K562 (cell line): ENCODE results near the gene FMNL3. TPM values are rescaled to one million over a fixed set of nuclear protein-coding genes. Genes with fewer than 3 reads are reported as not detected.

Experiments
- ATAC-seq: fragments of 200-7000 bp; cut with Tn5 transposase; 3 replicates; pipeline ENCODE4 v1.9.1; 2020; ENCODE audit warnings: moderate library complexity
- BruUV-seq: library from RNA; stranded (reverse); fragments of 400-500 nt; replicated peaks from 2 replicates; lab custom pipeline; 2021; lab: Mats Ljungman, UMichigan
- CTCF ChIA-PET: fragments of 300-600 bp; formaldehyde crosslinking; extraction: SDS; loops from one replicate; lab custom pipeline; 2021; ENCODE audit warnings: low intra/inter-chr PET ratio; lab: Yijun Ruan, JAX
- POLR2A ChIA-PET: fragments of 300-600, 350-650 bp; sonication (Branson Sonifier 250); formaldehyde crosslinking; extraction: SDS; loops from one replicate; lab custom pipeline; 2021; ENCODE audit warnings: antibody characterized with exemption, inconsistent platforms; lab: Yijun Ruan, JAX
- DNase-seq, 4 experiments: peaks; one replicate each; pipeline versions ENCODE4 v3.0.0 to v3.0.0-alpha.2; 2011 to 2018; ENCODE audit warnings: low spot score in 3 of 4, mixed read lengths in 3 of 4; ENCODE audit errors: extremely low read depth in 1 of 4
- FAIRE-seq: peaks from 2 replicates; lab custom pipeline; 2011; peaks lifted over from hg19 to GRCh38; lab: Jason Lieb, UNC
- H2AFZ ChIP-seq: 2 replicates; pipeline ENCODE4 v1.6.0; 2011; ENCODE audit warnings: low read depth, low read length, control low read depth, inconsistent platforms
- H3K27ac ChIP-seq: fragments of 200-600 bp; 3 replicates; pipeline ENCODE4 v1.8.0; 2011; ENCODE audit warnings: low read depth, mild to moderate bottlenecking, control low read depth, inconsistent platforms, low read length, moderate library complexity, mixed read lengths; ENCODE audit errors: extremely low read depth
- H3K27me3 ChIP-seq, 2 experiments: fragments of 300-600 bp in 1 of 2; 2 replicates in 1 of 2; 3 replicates in 1 of 2; pipeline versions ENCODE4 v1.6.0 to v1.8.0; 2011; ENCODE audit warnings: inconsistent platforms in 2 of 2, low read length in 2 of 2, mild to moderate bottlenecking in 1 of 2, mixed read lengths in 1 of 2, moderate library complexity in 1 of 2; ENCODE audit not compliant: control insufficient read depth in 2 of 2, insufficient read depth in 2 of 2
- H3K36me3 ChIP-seq: fragments of 300-600 bp; 3 replicates; pipeline ENCODE4 v1.8.0; 2011; ENCODE audit warnings: mild to moderate bottlenecking, low read length, inconsistent platforms; ENCODE audit not compliant: control insufficient read depth, insufficient read depth
- H3K4me1 ChIP-seq, 2 experiments: fragments of 200-600 bp in 1 of 2; replicated peaks in 1 of 2; 2 replicates in 1 of 2; 3 replicates in 1 of 2; pipeline versions ENCODE4 v1.5.1 to v1.8.0; 2011; ENCODE audit warnings: inconsistent platforms in 2 of 2, low read length in 2 of 2, mild to moderate bottlenecking in 1 of 2, mixed read lengths in 1 of 2, moderate library complexity in 1 of 2; ENCODE audit not compliant: control insufficient read depth in 2 of 2, insufficient read depth in 2 of 2
- H3K4me2 ChIP-seq: 2 replicates; pipeline ENCODE4 v1.6.1; 2011; ENCODE audit warnings: low read length, control low read depth, inconsistent platforms, mixed read lengths; ENCODE audit not compliant: insufficient read depth
- H3K4me3 ChIP-seq: fragments of 200-600 bp; sonication (generic), shearing (Covaris generic); 2 replicates; pipeline ENCODE4 v1.5.1; 2016; ENCODE audit warnings: control low read depth, inconsistent platforms
- H3K79me2 ChIP-seq: fragments of 200-600 bp; 3 replicates; pipeline ENCODE4 v1.8.0; 2011; ENCODE audit warnings: low read length, inconsistent platforms; ENCODE audit not compliant: control insufficient read depth, insufficient read depth
- H3K9ac ChIP-seq, 2 experiments: 2 replicates each; pipeline versions ENCODE4 v1.6.0 to v1.6.1; 2011; ENCODE audit warnings: low read depth in 2 of 2, low read length in 2 of 2, control low read depth in 1 of 2, inconsistent platforms in 1 of 2, mild to moderate bottlenecking in 1 of 2, mixed read lengths in 1 of 2; ENCODE audit not compliant: insufficient read depth in 1 of 2
- H3K9me1 ChIP-seq: one replicate; pipeline ENCODE4 v1.6.0; 2011; ENCODE audit warnings: inconsistent platforms, mild to moderate bottlenecking, low read length, moderate library complexity; ENCODE audit not compliant: control insufficient read depth, insufficient read depth
- H3K9me3 ChIP-seq: replicated peaks from 2 replicates; pipeline ENCODE4 v1.5.1; 2011; ENCODE audit warnings: low read depth, low read length, inconsistent platforms; ENCODE audit not compliant: control insufficient read depth, insufficient read depth
- H4K20me1 ChIP-seq: replicated peaks from 2 replicates; pipeline ENCODE4 v1.6.1; 2011; ENCODE audit warnings: low read length, inconsistent platforms, mixed read lengths; ENCODE audit not compliant: control insufficient read depth, insufficient read depth
- BMI1 ChIP-seq: fragments of 150-350 bp; IDR thresholded peaks from 2 replicates; pipeline ENCODE4 v1.6.1; 2014; ENCODE audit warnings: low read length
- CEBPB ChIP-seq: fragments of 450-650 bp; IDR thresholded peaks from 2 replicates; pipeline ENCODE4 v1.6.1; 2016; ENCODE audit warnings: missing genetic modification characterization, missing compliant biosample characterization
- DMBX1 ChIP-seq: fragments of 250-450 bp; sonication (Bioruptor Pico); IDR thresholded peaks from 2 replicates; pipeline ENCODE4 v1.8.0; 2022; ENCODE audit warnings: inconsistent platforms, mild to moderate bottlenecking, moderate library complexity, borderline replicate concordance
- GTF2E2 ChIP-seq: fragments of 200-800 bp; sonication (Bioruptor generic); IDR thresholded peaks from 2 replicates; pipeline ENCODE4 v1.6.1; 2016; ENCODE audit warnings: missing genetic modification characterization, missing compliant biosample characterization
- HDAC2 ChIP-seq: fragments of 450-650 bp; IDR thresholded peaks from 2 replicates; pipeline ENCODE4 v1.6.1; 2016; ENCODE audit warnings: mild to moderate bottlenecking
- HLTF ChIP-seq: fragments of 450-650 bp; IDR thresholded peaks from 2 replicates; pipeline ENCODE4 v1.6.1; 2016
- MITF ChIP-seq: IDR thresholded peaks from 2 replicates; pipeline ENCODE4 v1.6.1; 2014; ENCODE audit warnings: antibody characterized with exemption
- MTA3 ChIP-seq: fragments of 450-650 bp; formaldehyde crosslinking; IDR thresholded peaks from 2 replicates; pipeline ENCODE4 v1.6.1; 2017; ENCODE audit warnings: mild to moderate bottlenecking, borderline replicate concordance
- NFE2L1 ChIP-seq: fragments of 450-650 bp; IDR thresholded peaks from 2 replicates; pipeline ENCODE4 v1.6.1; 2016; ENCODE audit warnings: missing genetic modification characterization, low read depth, mild to moderate bottlenecking, missing compliant biosample characterization, moderate library complexity, borderline replicate concordance
- NFIX ChIP-seq: fragments of 250-450 bp; sonication (Bioruptor Pico); IDR thresholded peaks from 2 replicates; pipeline ENCODE4 v1.4.0; 2020; ENCODE audit warnings: low read depth, mild to moderate bottlenecking, moderate library complexity
- RHOXF2B ChIP-seq: fragments of 250-450 bp; sonication (Bioruptor Pico); conservative IDR thresholded peaks from 2 replicates; pipeline ENCODE4 v1.5.1; 2021
- SIN3B ChIP-seq: fragments of 450-650 bp; IDR thresholded peaks from 2 replicates; pipeline ENCODE4 v1.6.1; 2017; ENCODE audit warnings: low read depth, mild to moderate bottlenecking, moderate library complexity
- SMAD2 ChIP-seq: fragments of 150-350 bp; IDR thresholded peaks from 2 replicates; pipeline ENCODE4 v1.6.1; 2014; ENCODE audit warnings: low read depth, mild to moderate bottlenecking, low read length
- ZHX1 ChIP-seq: fragments of 150-350 bp; conservative IDR thresholded peaks from 2 replicates; pipeline ENCODE4 v1.6.1; 2014; ENCODE audit warnings: low read length
- ZNF197 ChIP-seq: fragments of 200-800 bp; sonication (Bioruptor generic); IDR thresholded peaks from 2 replicates; pipeline ENCODE4 v1.6.1; 2016; ENCODE audit warnings: low read depth, missing genetic modification characterization, missing compliant biosample characterization
- ZNF586 ChIP-seq: fragments of 450-650 bp; formaldehyde crosslinking; conservative IDR thresholded peaks from 2 replicates; pipeline ENCODE4 v1.4.0; 2020; ENCODE audit warnings: mild to moderate bottlenecking, moderate library complexity
- WGBS: fragments of 100-300 bp; shearing (Covaris generic); methylation state at CpG from one replicate; pipeline ENCODE4 v1.1.6; 2016; ENCODE audit warnings: low coverage, mixed read lengths; ENCODE audit not compliant: insufficient coverage; ENCODE audit errors: missing lambda C conversion rate; 5-methylcytosine and 5-hydroxymethylcytosine counted together
- in situ Hi-C: fragments of 300-500 bp; cut with MboI; formaldehyde crosslinking; loops from 4 replicates; pipeline ENCODE4 v1.15.0; 2018; ENCODE audit warnings: inconsistent platforms, mixed read lengths
- intact Hi-C: fragments of 100-400 bp; cut with micrococcal nuclease; formaldehyde crosslinking; loops from 2 replicates; pipeline ENCODE4 v1.14.2; 2022
- polyA plus RNA-seq, 8 experiments: library from polyadenylated mRNA; depleted of rRNA in 4 of 8; stranded (reverse) in 5 of 8; unstranded in 3 of 8; fragments of >200 nt; fragmentation: Nextera tagmentation in 2 of 8; fragmentation: Illumina TruSeq in 1 of 8; extraction: Ambion mirVana in 2 of 8; extraction: Trizol in 1 of 8; gene quantifications; 2 replicates each; pipeline versions ENCODE4 v1.2.1 to v1.2.3, GENCODE V29; 2011 to 2014; ENCODE audit warnings: inconsistent platforms in 1 of 8, missing spikeins in 1 of 8
- total RNA-seq, 7 experiments: library from RNA; depleted of rRNA in 6 of 7; stranded (reverse); fragments of >200 nt in 6 of 7; fragmentation: Illumina TruSeq in 2 of 7; extraction: Trizol in 2 of 7; gene quantifications; 2 replicates each; pipeline versions ENCODE4 v1.2.1 to v1.2.3, GENCODE V29; 2011 to 2021; ENCODE audit warnings: low replicate concordance in 1 of 7
- TF ChIP-seq, protein P1 (sequence below), 2 experiments: fragments of 450-650 bp in 1 of 2; sonication (generic) in 1 of 2; formaldehyde crosslinking in 1 of 2; IDR thresholded peaks in 1 of 2; conservative IDR thresholded peaks in 1 of 2; 2 replicates each; pipeline versions ENCODE4 v1.6.1 to v1.8.1; 2016 to 2023; ENCODE audit warnings: mild to moderate bottlenecking in 2 of 2, moderate library complexity in 2 of 2, inconsistent platforms in 1 of 2, missing genetic modification reagents in 1 of 2

The FMNL3 gene
- total and polyA plus RNA-seq, 9 of the 15 experiments (the other 6 are each of a cell fraction or from before 2014, with no cell fraction given): 0.49 to 14.4 (median 6.8) TPM

GRCh38 chr12:49693931-49694444 lies 13.2 kb downstream of the FMNL3 start (continued):
- TF ChIP-seq ZHX1 (no peak), MTA3 (no peak)

GRCh38 chr12:49692851-49693250 lies 14.4 kb downstream of the FMNL3 start:
- intact Hi-C loops: no loop called here
- in situ Hi-C loops: no loop called here
- Histone ChIP-seq H3K9me1 (no peaks in the 10 kb centered on the region), H3K9me3 (no peaks in the 10 kb centered on the region), H3K4me2 (no peak overlapping the region), H3K27ac (no peak overlapping the region), H3K4me3 (no peak overlapping the region), H3K9ac (no peak overlapping the region), H3K79me2 (no peaks in the 10 kb centered on the region), H3K4me1 (peaks cover 0 to 8% of the 10 kb centered on the region in 2 experiments; a peak in 2 of 5 replicates), H2AFZ (no peak overlapping the region), H3K27me3 (no peaks in the 10 kb centered on the region), H3K36me3 (no peaks in the 10 kb centered on the region), H4K20me1 (no peaks in the 10 kb centered on the region)
- CTCF ChIA-PET: no interaction called here
- 40% methylated on average over 3 of the region's 3 CpGs for WGBS
- POLR2A ChIA-PET: interaction anchor here (0.7 kb wide), 1 partner anchor 112 kb away, joined by 3 read pairs; no protein-coding TSS in a partner anchor
- FAIRE-seq: no peak
- BruUV-seq: no TSS peak
- no peak for DNase-seq
- ATAC-seq: no peak
- TF ChIP-seq NFE2L1: no peak
- TF ChIP-seq SIN3B: no peak
- TF ChIP-seq HLTF: no peak
- no peak for TF ChIP-seq NFIX (CRISPR knock-in tag)
- no peak for TF ChIP-seq GTF2E2
- TF ChIP-seq DMBX1 (CRISPR knock-in tag): no peak
- no peak for TF ChIP-seq HDAC2
- TF ChIP-seq MITF: no peak
- no peak for TF ChIP-seq ZNF586
- no peak for TF ChIP-seq SMAD2
- TF ChIP-seq BMI1: no peak
- TF ChIP-seq, protein P1, sequence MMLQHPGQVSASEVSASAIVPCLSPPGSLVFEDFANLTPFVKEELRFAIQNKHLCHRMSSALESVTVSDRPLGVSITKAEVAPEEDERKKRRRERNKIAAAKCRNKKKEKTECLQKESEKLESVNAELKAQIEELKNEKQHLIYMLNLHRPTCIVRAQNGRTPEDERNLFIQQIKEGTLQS (IDR thresholded peaks at IDR 0.05): peak; percentile 58
- TF ChIP-seq, protein P1 (CRISPR knock-in tag; conservative IDR thresholded peaks at IDR 0.05): no peak
- TF ChIP-seq ZNF197: no peak
- TF ChIP-seq CEBPB (tag): peak; percentile 36
- no peak for TF ChIP-seq RHOXF2B
